Measurements from ENCODE around the gene LRRC7.

DNA sequence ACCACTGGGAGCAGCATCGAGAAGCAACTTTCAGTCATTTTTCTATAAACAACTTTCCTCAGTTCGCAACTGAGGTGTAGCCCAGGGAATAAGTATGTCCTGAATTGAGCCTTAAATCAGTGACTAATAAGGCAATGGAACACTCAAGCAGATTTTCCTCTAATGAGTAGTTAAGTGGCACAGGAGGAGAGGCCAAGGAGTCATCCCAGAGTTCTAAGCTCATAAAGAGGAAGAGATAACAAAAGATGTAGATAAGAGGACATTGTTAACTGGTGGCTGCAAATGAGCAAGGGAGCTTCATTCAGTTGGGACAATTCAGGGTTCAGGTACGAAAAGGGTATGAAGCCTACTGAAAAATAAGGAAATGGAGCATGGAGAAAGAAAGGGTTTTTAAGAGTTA lies 573.2 kb downstream of the LRRC7 start:
- TF ChIP-seq, protein P1, sequence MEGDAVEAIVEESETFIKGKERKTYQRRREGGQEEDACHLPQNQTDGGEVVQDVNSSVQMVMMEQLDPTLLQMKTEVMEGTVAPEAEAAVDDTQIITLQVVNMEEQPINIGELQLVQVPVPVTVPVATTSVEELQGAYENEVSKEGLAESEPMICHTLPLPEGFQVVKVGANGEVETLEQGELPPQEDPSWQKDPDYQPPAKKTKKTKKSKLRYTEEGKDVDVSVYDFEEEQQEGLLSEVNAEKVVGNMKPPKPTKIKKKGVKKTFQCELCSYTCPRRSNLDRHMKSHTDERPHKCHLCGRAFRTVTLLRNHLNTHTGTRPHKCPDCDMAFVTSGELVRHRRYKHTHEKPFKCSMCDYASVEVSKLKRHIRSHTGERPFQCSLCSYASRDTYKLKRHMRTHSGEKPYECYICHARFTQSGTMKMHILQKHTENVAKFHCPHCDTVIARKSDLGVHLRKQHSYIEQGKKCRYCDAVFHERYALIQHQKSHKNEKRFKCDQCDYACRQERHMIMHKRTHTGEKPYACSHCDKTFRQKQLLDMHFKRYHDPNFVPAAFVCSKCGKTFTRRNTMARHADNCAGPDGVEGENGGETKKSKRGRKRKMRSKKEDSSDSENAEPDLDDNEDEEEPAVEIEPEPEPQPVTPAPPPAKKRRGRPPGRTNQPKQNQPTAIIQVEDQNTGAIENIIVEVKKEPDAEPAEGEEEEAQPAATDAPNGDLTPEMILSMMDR (conservative IDR thresholded peaks at IDR 0.05) = no peak
- no peak for TF ChIP-seq ZFX (IDR thresholded peaks at IDR 0.05)

Measured in C4-2B (cell line).